MM.1S (cell line): Measurements from ENCODE around the gene PPP1R37.
A peak's percentile ranks its signal among the peaks of the same experiment; 100 is the strongest.

Experiments used
- DNase-seq: peaks from one replicate; pipeline ENCODE4 v3.0.0-alpha.2; 2015
- H2AFZ ChIP-seq: fragments of 300-600 bp; sonication (generic); 2 replicates; pipeline ENCODE4 v1.6.0; 2016; ENCODE audit warnings: antibody characterized with exemption, low read length
- H3F3A ChIP-seq: fragments of 300-600 bp; sonication (generic); 2 replicates; pipeline ENCODE4 v1.6.1; 2016; ENCODE audit warnings: mild to moderate bottlenecking, antibody characterized with exemption, low read length, moderate library complexity, mixed read lengths; ENCODE audit not compliant: insufficient read depth
- H3K27ac ChIP-seq: fragments of 300-600 bp; sonication (generic); 2 replicates; pipeline ENCODE4 v1.5.1; 2016; ENCODE audit warnings: mild to moderate bottlenecking, low read length
- H3K27me3 ChIP-seq: fragments of 300-600 bp; sonication (generic); replicated peaks from 2 replicates; pipeline ENCODE4 v1.6.0; 2016; ENCODE audit warnings: low read length; ENCODE audit not compliant: insufficient read depth
- H3K36me3 ChIP-seq: fragments of 300-600 bp; sonication (generic); replicated peaks from 2 replicates; pipeline ENCODE4 v1.6.1; 2016; ENCODE audit warnings: mild to moderate bottlenecking, low read length, mixed read lengths; ENCODE audit not compliant: insufficient read depth
- H3K4me1 ChIP-seq: fragments of 300-600 bp; sonication (generic); 2 replicates; pipeline ENCODE4 v1.6.1; 2016; ENCODE audit warnings: low read length, mixed read lengths
- H3K4me2 ChIP-seq: fragments of 300-600 bp; sonication (generic); 2 replicates; pipeline ENCODE4 v1.6.0; 2016; ENCODE audit warnings: low read depth, low read length
- H3K4me3 ChIP-seq: fragments of 300-600 bp; sonication (generic); 2 replicates; pipeline ENCODE4 v1.5.1; 2016; ENCODE audit warnings: low read length, mixed read lengths
- H3K79me2 ChIP-seq: fragments of 300-600 bp; sonication (generic); 2 replicates; pipeline ENCODE4 v1.6.1; 2016; ENCODE audit warnings: mixed run types, low read length, mixed read lengths
- H3K9ac ChIP-seq: fragments of 300-600 bp; sonication (generic); 2 replicates; pipeline ENCODE4 v1.6.1; 2016; ENCODE audit warnings: low read length, mixed read lengths
- H3K9me2 ChIP-seq: fragments of 300-600 bp; sonication (generic); replicated peaks from 2 replicates; pipeline ENCODE4 v1.6.1; 2016; ENCODE audit warnings: mild to moderate bottlenecking, low read length, mixed read lengths; ENCODE audit not compliant: insufficient read depth
- H3K9me3 ChIP-seq: fragments of 300-600 bp; sonication (generic); replicated peaks from 2 replicates; pipeline ENCODE4 v1.6.1; 2016; ENCODE audit warnings: mild to moderate bottlenecking, low read length, mixed read lengths; ENCODE audit not compliant: insufficient read depth
- H4K20me1 ChIP-seq: fragments of 300-600 bp; sonication (generic); 2 replicates; pipeline ENCODE4 v1.6.1; 2016; ENCODE audit warnings: mild to moderate bottlenecking, low read length, moderate library complexity, mixed read lengths; ENCODE audit not compliant: insufficient read depth
- CTCF ChIP-seq: fragments of 300-600 bp; sonication (generic); IDR thresholded peaks from 2 replicates; pipeline ENCODE4 v1.5.1; 2016; ENCODE audit warnings: antibody characterized with exemption, low read length, mixed read lengths
- EZH2 ChIP-seq: fragments of 300-600 bp; sonication (generic); optimal IDR thresholded peaks from 2 replicates; pipeline ENCODE3; 2017; ENCODE audit warnings: low read depth, mild to moderate bottlenecking, antibody characterized with exemption, low read length, mixed read lengths
- EZH2phosphoT487 ChIP-seq: fragments of 300-600 bp; sonication (generic); IDR thresholded peaks from 2 replicates; pipeline ENCODE4 v1.6.1; 2018; ENCODE audit warnings: antibody characterized with exemption, low read length

PPP1R37 gene

GRCh38 chr19:45075301-45076028 lies 17.5 kb upstream of the PPP1R37 start:
- peak overlapping the region; percentile 91 for H3K4me3 ChIP-seq
- H3K79me2 ChIP-seq, result peaks cover 67% of the 10 kb centered on the region
- H3K9ac ChIP-seq, result peak overlapping the region; percentile 94
- H3K9me3 ChIP-seq, result no peaks in the 10 kb centered on the region
- peaks cover 35% of the 10 kb centered on the region for H3F3A ChIP-seq
- peak overlapping the region; percentile 30; the same call in 1 of the 2 replicates for H2AFZ ChIP-seq
- DNase-seq, result peak; percentile 94
- H3K36me3 ChIP-seq, result peaks cover 10% of the 10 kb centered on the region
- peaks cover 16% of the 10 kb centered on the region; the same call in 1 of the 2 replicates for H4K20me1 ChIP-seq
- peaks cover 18% of the 10 kb centered on the region for H3K4me1 ChIP-seq
- TF ChIP-seq EZH2phosphoT487, result no peak
- no peak for TF ChIP-seq CTCF
- peak overlapping the region; percentile 76 for H3K27ac ChIP-seq
- no peaks in the 10 kb centered on the region for H3K9me2 ChIP-seq
- peak overlapping the region; percentile 93 for H3K4me2 ChIP-seq
- H3K27me3 ChIP-seq, result no peaks in the 10 kb centered on the region

GRCh38 chr19:45076029-45076850 lies 16.7 kb upstream of the PPP1R37 start, which contains the start of gene ZNF296:
ZNF296 (minus strand) TSS chr19:45076478; CDS start chr19:45076373, 105 bp downstream.
- TF ChIP-seq CTCF (no peak), EZH2phosphoT487 (no peak)
- Histone ChIP-seq H3K4me3 (peak within 1 kb of the TSS; percentile 91), H2AFZ (peak within 1 kb of the TSS; percentile 44; the same call in 1 of the 2 replicates), H3F3A (peaks cover 30% of the 10 kb centered on the region), H3K27ac (peak within 1 kb of the TSS; percentile 76), H4K20me1 (peaks cover 11% of the 10 kb centered on the region; the same call in 1 of the 2 replicates), H3K27me3 (no peaks in the 10 kb centered on the region), H3K79me2 (peaks cover 70% of the 10 kb centered on the region), H3K9me3 (no peaks in the 10 kb centered on the region), H3K4me2 (peak within 1 kb of the TSS; percentile 77), H3K4me1 (peaks cover 18% of the 10 kb centered on the region), H3K9me2 (no peaks in the 10 kb centered on the region), H3K36me3 (peaks cover 10% of the 10 kb centered on the region), H3K9ac (peak within 1 kb of the TSS; percentile 94)
- DNase-seq, result peak; percentile 94

DNA sequence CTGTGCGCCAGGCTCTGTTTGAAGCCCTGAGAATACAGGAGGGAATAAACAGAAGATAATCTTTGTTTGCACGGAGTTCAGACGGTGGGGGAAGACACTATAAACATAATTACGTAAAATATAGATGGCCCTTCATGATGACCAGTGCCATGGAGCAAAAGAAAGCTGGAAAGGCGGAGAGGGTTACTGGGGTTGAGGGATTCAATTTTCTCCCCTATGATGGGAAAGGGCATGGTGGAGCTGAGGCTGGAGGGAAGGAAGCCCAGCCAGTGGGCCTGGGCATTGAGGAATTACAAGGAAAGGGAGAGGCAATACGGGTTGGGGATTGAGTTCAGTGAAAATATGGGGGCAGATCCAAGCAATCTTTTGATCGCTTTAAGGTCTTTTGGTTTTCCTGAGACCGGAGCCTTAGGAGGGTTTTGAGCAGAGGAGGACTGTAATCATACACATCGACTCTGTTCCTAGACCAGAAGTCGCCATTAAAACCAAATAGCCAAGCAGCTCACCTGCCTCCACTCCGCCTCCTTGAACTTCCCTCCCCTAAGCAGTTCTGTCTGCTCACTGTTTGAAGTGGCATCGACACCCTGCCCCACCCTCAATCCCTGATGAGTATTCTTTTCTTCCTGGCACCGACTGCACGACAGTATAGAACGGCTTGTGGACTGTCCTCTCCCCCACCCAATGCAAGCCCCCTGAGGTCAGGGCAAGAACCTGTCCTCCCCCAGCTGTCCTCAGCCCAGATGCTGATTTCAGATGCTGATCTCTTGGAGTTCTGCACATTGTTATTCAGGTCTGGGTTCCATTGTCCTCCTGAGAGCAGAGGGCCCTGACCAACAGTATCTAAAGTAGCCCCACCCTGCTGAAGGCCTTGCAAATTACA lies 15.9 kb upstream of the PPP1R37 start:
- peaks cover 18% of the 10 kb centered on the region for H3K4me1 ChIP-seq
- no peak for TF ChIP-seq CTCF
- no peak for TF ChIP-seq EZH2
- TF ChIP-seq EZH2phosphoT487, result no peak
- peaks cover 25% of the 10 kb centered on the region for H3F3A ChIP-seq
- no peaks in the 10 kb centered on the region for H3K9me3 ChIP-seq
- no peaks in the 10 kb centered on the region for H3K9me2 ChIP-seq
- H2AFZ ChIP-seq, result 0 out of 2 replicates have a peak overlapping the region, but pooled peaks have one; percentile 44
- no peaks in the 10 kb centered on the region for H3K27me3 ChIP-seq
- H3K27ac ChIP-seq, result peak overlapping the region; percentile 76; the same call in 1 of the 2 replicates
- H3K4me2 ChIP-seq, result peak overlapping the region; percentile 77
- peak overlapping the region; percentile 46 for H3K4me3 ChIP-seq
- H3K36me3 ChIP-seq, result peaks cover 10% of the 10 kb centered on the region; the same call in 1 of the 2 replicates
- peak overlapping the region; percentile 37; the same call in 1 of the 2 replicates for H3K9ac ChIP-seq
- no peak for DNase-seq
- peaks cover 70% of the 10 kb centered on the region for H3K79me2 ChIP-seq
- H4K20me1 ChIP-seq, result peaks cover 4% of the 10 kb centered on the region; the same call in 1 of the 2 replicates
